Measurements from ENCODE around the gene LCMT2.

LCMT2 gene

DNA sequence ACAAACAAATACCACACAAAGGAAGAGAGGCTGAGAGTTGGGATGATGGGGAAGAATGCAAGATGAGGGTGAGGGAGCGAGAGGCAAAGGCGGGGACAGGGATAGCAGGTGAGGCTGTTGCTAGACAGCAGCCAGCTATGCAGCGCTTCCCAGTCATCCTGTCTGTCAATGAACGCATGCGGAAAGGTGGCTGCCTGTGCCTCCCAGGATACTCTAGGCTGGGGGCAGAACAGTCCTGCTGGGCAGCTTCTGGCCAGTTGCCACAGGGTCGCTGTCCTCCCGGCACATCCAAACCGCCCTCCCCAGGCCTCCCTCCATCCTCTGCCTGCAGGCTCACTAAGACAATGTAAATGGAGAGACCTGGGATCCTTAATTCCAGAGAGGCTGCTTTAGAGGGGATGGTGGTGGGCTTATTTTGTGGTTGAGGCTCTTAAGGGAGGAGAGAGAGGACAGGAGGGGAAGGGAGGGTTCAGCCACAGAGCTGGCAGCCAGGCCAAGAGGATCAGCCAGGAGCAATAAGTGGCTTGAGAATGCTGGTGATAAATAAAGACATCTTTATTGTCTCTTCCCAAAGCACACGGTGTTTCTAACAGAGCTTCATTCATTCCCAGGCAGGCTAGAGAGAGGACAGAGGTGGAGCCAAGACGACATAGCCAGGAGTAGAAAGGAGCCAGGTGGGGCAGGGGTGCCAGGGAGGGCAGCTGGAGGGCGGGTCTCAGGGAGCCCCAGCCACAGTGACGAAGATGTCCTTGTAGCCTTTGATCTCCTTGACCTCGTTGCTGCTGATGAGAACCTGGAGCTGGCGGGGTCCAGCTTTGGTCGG is 54.4 kb downstream of the LCMT2 start:
- no peak for DNase-seq

DNA sequence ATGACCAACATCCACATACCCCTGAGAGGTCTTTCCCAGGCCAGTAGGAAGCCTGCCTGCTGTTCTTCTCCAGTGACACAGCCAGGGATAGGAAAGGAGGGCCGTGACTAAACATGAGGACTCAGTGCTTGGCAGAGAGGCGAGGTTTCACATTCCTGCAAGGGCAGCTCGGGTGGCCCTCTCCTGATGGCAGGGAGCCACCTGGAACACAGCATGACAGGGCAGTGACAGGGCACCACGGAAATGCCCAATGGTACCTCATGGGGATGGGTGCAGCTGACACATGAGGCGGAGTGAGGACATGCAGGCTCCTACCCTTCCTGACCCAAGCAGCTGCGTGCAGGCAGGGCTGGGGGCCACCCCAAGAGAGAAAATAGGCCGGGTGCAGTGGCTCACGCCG is 56.2 kb downstream of the LCMT2 start:
- no peak for DNase-seq
